PC-9 (cell line): ENCODE measurements around the gene ATP2C2. TPM values are rescaled to one million over a fixed set of nuclear protein-coding genes. Genes with fewer than 3 reads are reported as not detected.

Experiments
- BruUV-seq: library from RNA; stranded (reverse); fragments of 400-500 nt; replicated peaks from 2 replicates; lab custom pipeline; 2021; lab: Mats Ljungman, UMichigan
- CTCF ChIA-PET: fragments of 300-600 bp; sonication (Branson Sonifier 250); formaldehyde crosslinking; loops from one replicate; lab custom pipeline; 2022; ENCODE audit warnings: antibody characterized with exemption; lab: Charles Lee
- POLR2A ChIA-PET: fragments of 300-600 bp; sonication (Branson Sonifier 250); formaldehyde crosslinking; loops from one replicate; lab custom pipeline; 2022; ENCODE audit warnings: antibody characterized with exemption; ENCODE audit not compliant: unreplicated experiment; lab: Charles Lee
- DNase-seq, 2 experiments: peaks; one replicate each; pipeline versions ENCODE4 v3.0.0 to v3.0.0-alpha.2; 2015 to 2022; ENCODE audit warnings: mixed read lengths in 1 of 2
- H2AFZ ChIP-seq: fragments of 200-600 bp; sonication (generic); 2 replicates; pipeline ENCODE4 v1.8.1; 2017; ENCODE audit warnings: antibody characterized with exemption
- H3F3A ChIP-seq: fragments of 200-600 bp; sonication (generic); 2 replicates; pipeline ENCODE4 v1.8.1; 2017; ENCODE audit warnings: antibody characterized with exemption, mild to moderate bottlenecking, low read depth; ENCODE audit not compliant: insufficient read depth
- H3K27ac ChIP-seq: fragments of 200-600 bp; sonication (generic); 2 replicates; pipeline ENCODE4 v1.6.1; 2016; ENCODE audit warnings: mixed run types
- H3K27me3 ChIP-seq: fragments of 200-600 bp; sonication (generic); 2 replicates; pipeline ENCODE4 v1.6.1; 2016; ENCODE audit warnings: low read depth, mixed run types; ENCODE audit not compliant: insufficient read depth
- H3K36me3 ChIP-seq: fragments of 200-600 bp; sonication (generic); 2 replicates; pipeline ENCODE4 v1.6.1; 2016; ENCODE audit warnings: low read depth, mixed run types
- H3K4me1 ChIP-seq: fragments of 200-600 bp; sonication (generic); replicated peaks from 2 replicates; pipeline ENCODE4 v1.6.1; 2016; ENCODE audit warnings: mixed run types; ENCODE audit not compliant: insufficient read depth
- H3K4me2 ChIP-seq: fragments of 200-600 bp; sonication (generic); 2 replicates; pipeline ENCODE4 v1.6.1; 2017; ENCODE audit warnings: mixed run types
- H3K4me3 ChIP-seq: fragments of 200-600 bp; sonication (generic); 2 replicates; pipeline ENCODE4 v1.6.1; 2016; ENCODE audit warnings: mixed run types
- H3K79me2 ChIP-seq: fragments of 200-600 bp; sonication (generic); 2 replicates; pipeline ENCODE4 v1.6.1; 2017; ENCODE audit warnings: low read depth, mixed run types
- H3K9me2 ChIP-seq: fragments of 200-600 bp; sonication (generic); 2 replicates; pipeline ENCODE4 v1.8.1; 2017; ENCODE audit warnings: mild to moderate bottlenecking; ENCODE audit not compliant: insufficient read depth
- H3K9me3 ChIP-seq: fragments of 200-600 bp; sonication (generic); 2 replicates; pipeline ENCODE4 v1.8.1; 2016; ENCODE audit warnings: low read depth; ENCODE audit not compliant: insufficient read depth
- H4K20me1 ChIP-seq: fragments of 200-600 bp; sonication (generic); 2 replicates; pipeline ENCODE4 v1.8.1; 2017; ENCODE audit not compliant: insufficient read depth
- EZH2 ChIP-seq: fragments of 200-600 bp; sonication (generic); IDR thresholded peaks from 2 replicates; pipeline ENCODE4 v1.8.0; 2017; ENCODE audit warnings: antibody characterized with exemption, low read depth
- intact Hi-C: fragments of 100-400 bp; cut with micrococcal nuclease; formaldehyde crosslinking; loops from one replicate; pipeline ENCODE4 v1.10.0; 2022; ENCODE audit not compliant: unreplicated experiment
- total RNA-seq: library from RNA; stranded (reverse); gene quantifications from 2 replicates; pipeline ENCODE4 v1.2.3, GENCODE V29; 2021
- TF ChIP-seq, protein P1 (sequence below): fragments of 200-600 bp; sonication (generic); conservative IDR thresholded peaks from 2 replicates; pipeline ENCODE4 v1.6.1; 2017; ENCODE audit warnings: mixed run types, antibody characterized with exemption, mild to moderate bottlenecking, moderate library complexity

ATP2C2 gene
- total RNA-seq, 1 experiment from 2014 or later: 17.2 TPM

DNA sequence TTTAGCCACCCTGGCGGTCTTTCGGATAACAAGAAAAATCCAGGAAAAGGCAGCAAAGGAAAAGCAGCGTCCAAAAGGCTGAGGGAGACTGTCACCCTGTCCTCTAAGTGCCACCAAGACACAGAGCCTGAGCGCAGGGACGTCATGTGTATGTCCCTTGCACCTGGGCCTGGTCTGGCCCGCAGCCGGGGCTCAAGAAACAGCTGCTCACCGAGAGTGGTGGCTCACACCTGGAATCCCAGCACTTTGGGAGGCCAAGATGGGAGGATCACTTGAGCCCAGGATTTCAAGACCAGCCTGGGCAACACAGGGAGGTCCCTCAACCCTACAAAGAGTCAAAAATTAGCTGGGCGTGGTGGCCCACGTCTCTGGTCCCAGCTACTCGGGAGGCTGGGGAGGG, 145.3 kb downstream of the ATP2C2 start:
- no peaks in the 10 kb centered on the region for H3K79me2 ChIP-seq
- H3K9me2 ChIP-seq: no peaks in the 10 kb centered on the region
- H3K9me3 ChIP-seq: no peaks in the 10 kb centered on the region
- peaks cover 10% of the 10 kb centered on the region; the same call in 1 of the 2 replicates for H3K4me1 ChIP-seq
- no peaks in the 10 kb centered on the region for H3F3A ChIP-seq
- POLR2A ChIA-PET: interaction anchor here (0.6 to 0.9 kb wide), 5 partner anchors 11 to 452 kb away, joined by 9 to 22 read pairs (median 9); partner anchors contain the start of gene COTL1
- no peaks in the 10 kb centered on the region for H3K36me3 ChIP-seq
- H3K27ac ChIP-seq: no peak overlapping the region
- no peaks in the 10 kb centered on the region for H4K20me1 ChIP-seq
- H3K4me2 ChIP-seq: no peak overlapping the region
- DNase-seq: no peak
- intact Hi-C loops: loop anchor here (5.0 kb wide), 2 partner anchors 44 to 459 kb away; no protein-coding TSS in a partner anchor
- no peak overlapping the region for H3K4me3 ChIP-seq
- no peak for TF ChIP-seq EZH2
- TF ChIP-seq, protein P1, sequence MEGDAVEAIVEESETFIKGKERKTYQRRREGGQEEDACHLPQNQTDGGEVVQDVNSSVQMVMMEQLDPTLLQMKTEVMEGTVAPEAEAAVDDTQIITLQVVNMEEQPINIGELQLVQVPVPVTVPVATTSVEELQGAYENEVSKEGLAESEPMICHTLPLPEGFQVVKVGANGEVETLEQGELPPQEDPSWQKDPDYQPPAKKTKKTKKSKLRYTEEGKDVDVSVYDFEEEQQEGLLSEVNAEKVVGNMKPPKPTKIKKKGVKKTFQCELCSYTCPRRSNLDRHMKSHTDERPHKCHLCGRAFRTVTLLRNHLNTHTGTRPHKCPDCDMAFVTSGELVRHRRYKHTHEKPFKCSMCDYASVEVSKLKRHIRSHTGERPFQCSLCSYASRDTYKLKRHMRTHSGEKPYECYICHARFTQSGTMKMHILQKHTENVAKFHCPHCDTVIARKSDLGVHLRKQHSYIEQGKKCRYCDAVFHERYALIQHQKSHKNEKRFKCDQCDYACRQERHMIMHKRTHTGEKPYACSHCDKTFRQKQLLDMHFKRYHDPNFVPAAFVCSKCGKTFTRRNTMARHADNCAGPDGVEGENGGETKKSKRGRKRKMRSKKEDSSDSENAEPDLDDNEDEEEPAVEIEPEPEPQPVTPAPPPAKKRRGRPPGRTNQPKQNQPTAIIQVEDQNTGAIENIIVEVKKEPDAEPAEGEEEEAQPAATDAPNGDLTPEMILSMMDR: no peak
- H2AFZ ChIP-seq: no peak overlapping the region
- H3K27me3 ChIP-seq: no peaks in the 10 kb centered on the region
- CTCF ChIA-PET: interaction anchor here (0.7 to 1.1 kb wide), 2 partner anchors 45 to 306 kb away, joined by 3 read pairs; partner anchors contain the start of gene CRISPLD2
- BruUV-seq: no TSS peak

Other genes starting within 250 kb of the ATP2C2 start
- gene HSDL1, start 223.4 kb upstream of the ATP2C2 start, total RNA-seq: 30.5 and 32.1 TPM in 2 replicates
- 1.2 and 3.9 TPM in 2 replicates for gene DNAAF1, start 223.2 kb upstream of the ATP2C2 start, total RNA-seq
- gene TAF1C, start 181.5 kb upstream of the ATP2C2 start, total RNA-seq: 40.2 and 43.0 TPM in 2 replicates
- gene ADAD2, start 177.4 kb upstream of the ATP2C2 start, total RNA-seq: not detected in 2 replicates
- gene KCNG4, start 128.5 kb upstream of the ATP2C2 start, total RNA-seq: not detected in 2 replicates
- not detected in 2 replicates for gene WFDC1, start 73.7 kb upstream of the ATP2C2 start, total RNA-seq
- 73.4 and 74.6 TPM in 2 replicates for gene MEAK7, start 136.1 kb downstream of the ATP2C2 start, total RNA-seq
- gene COTL1, start 249.5 kb downstream of the ATP2C2 start, total RNA-seq: 458 and 512 TPM in 2 replicates